ENCODE measurements around the gene HEMGN. TPM values are rescaled to one million over a fixed set of nuclear protein-coding genes. Genes with fewer than 3 reads are reported as not detected.

HEMGN gene
- total and polyA plus RNA-seq, 2 of the 4 experiments (the other 2 are of a cell fraction): not detected

GRCh38 chr9:97987487-97987886, 49.5 kb upstream of the HEMGN start:
- no peak overlapping the region for H3K14ac ChIP-seq (replicated peaks; ENCODE audit: low read depth, low read length)
- H3K23ac ChIP-seq (ENCODE audit: low read depth, low read length): no peak overlapping the region
- peaks cover 9% of the 10 kb centered on the region for H3K4me1 ChIP-seq (ENCODE audit: control insufficient read depth, insufficient read depth, low read length)
- no peak overlapping the region for H3K4ac ChIP-seq (ENCODE audit: low read depth, low read length)
- in situ Hi-C loops (cut with MboI; ENCODE audit: low sequenced_read_pairs) (no loop called here), intact Hi-C loops (cut with micrococcal nuclease) (no loop called here), dilution Hi-C loops (cut with HindIII; ENCODE audit: low sequenced_read_pairs, unreplicated experiment) (no loop called here)
- no peak overlapping the region for H2BK5ac ChIP-seq (ENCODE audit: low read depth, low read length, poor library complexity, severe bottlenecking)
- peaks cover 12% of the 10 kb centered on the region for H3K9me1 ChIP-seq (ENCODE audit: insufficient read depth, low read length)
- no TSS peak for BruUV-seq (replicated peaks)
- no peak for TF ChIP-seq MXI1 (IDR thresholded peaks at IDR 0.05; ENCODE audit: borderline replicate concordance, low read depth, low read length)
- no peak for TF ChIP-seq USF2 (IDR thresholded peaks at IDR 0.05; ENCODE audit: low read depth, low read length)
- TF ChIP-seq BHLHE40 (IDR thresholded peaks at IDR 0.05; ENCODE audit: low read depth, low read length): no peak
- TF ChIP-seq CHD1 (IDR thresholded peaks at IDR 0.05; ENCODE audit: low read depth, low read length): no peak
- TF ChIP-seq CTCF (conservative IDR thresholded peaks at IDR 0.05; ENCODE audit: low read depth, low read length): no peak
- TF ChIP-seq ELK1 (IDR thresholded peaks at IDR 0.05; ENCODE audit: borderline replicate concordance, low read depth, low read length): no peak
- no peak for TF ChIP-seq MAZ (IDR thresholded peaks at IDR 0.05; ENCODE audit: borderline replicate concordance, low read depth, low read length)
- no peak for TF ChIP-seq POLR2A (IDR thresholded peaks at IDR 0.05; ENCODE audit: low read depth, low read length)
- TF ChIP-seq RFX5 (IDR thresholded peaks at IDR 0.05; ENCODE audit: low read depth, low read length): no peak
- TF ChIP-seq CEBPB (IDR thresholded peaks at IDR 0.05; ENCODE audit: low read depth, low read length): no peak
- no peak overlapping the region for H3K9ac ChIP-seq (ENCODE audit: low read depth, low read length)
- 80% methylated on average over 1 of the region's 5 CpGs; no CpG with 5 or more reads in 1 of the 2 experiments for WGBS, 2 experiments (ENCODE audit: extremely low coverage in 2 of 2, insufficient read length in 1 of 2)
- ChIA-PET CTCF (interaction anchor here (0.6 to 0.7 kb wide), 4 partner anchors 8 to 272 kb away, joined by 3 to 4 read pairs (median 3); no protein-coding TSS in a partner anchor), POLR2A (ENCODE audit: unreplicated experiment) (no interaction called here)
- ATAC-seq (ENCODE audit: low read depth): no peak
- H3K27ac ChIP-seq (ENCODE audit: insufficient read depth, low read length): no peak overlapping the region
- no peaks in the 10 kb centered on the region for H3K27me3 ChIP-seq (ENCODE audit: control insufficient read depth, insufficient read depth, low read length)
- no peak overlapping the region for H3K4me3 ChIP-seq (ENCODE audit: insufficient read depth, low read depth, low read length)
- no peak for DNase-seq
- no peak overlapping the region for H2AFZ ChIP-seq (replicated peaks; ENCODE audit: low read length, poor library complexity)
- H2BK120ac ChIP-seq (ENCODE audit: low read depth, low read length): no peak overlapping the region
- H3K9me3 ChIP-seq (ENCODE audit: control insufficient read depth, insufficient read depth, low read length): no peaks in the 10 kb centered on the region
- H2BK20ac ChIP-seq (ENCODE audit: low read depth, low read length): no peak overlapping the region
- H2AK9ac ChIP-seq (replicated peaks; ENCODE audit: low read depth, low read length, poor library complexity): no peak overlapping the region
- H3K79me1 ChIP-seq (ENCODE audit: low read depth in 1 of 2, low read length in 2 of 2): peaks cover 0 to 46% of the 10 kb centered on the region in 2 experiments; a peak in 2 of 4 replicates
- H4K5ac ChIP-seq (ENCODE audit: low read depth, low read length): no peak overlapping the region
- H4K8ac ChIP-seq (ENCODE audit: low read depth in 2 of 2, low read length in 2 of 2): no peak overlapping the region
- no peak overlapping the region for H2AK5ac ChIP-seq (ENCODE audit: low read depth, low read length)
- H2BK15ac ChIP-seq (ENCODE audit: low read depth, low read length): no peak overlapping the region
- no peak overlapping the region for H3K4me2 ChIP-seq (ENCODE audit: low read depth, low read length)
- H3K36me3 ChIP-seq (ENCODE audit: control insufficient read depth, insufficient read depth, low read length): no peaks in the 10 kb centered on the region; the same call in 1 of the 2 replicates
- no peak overlapping the region for H4K91ac ChIP-seq (ENCODE audit: insufficient read depth, low read depth, low read length)
- no peak overlapping the region for H3K56ac ChIP-seq (ENCODE audit: extremely low read depth, insufficient read depth, low read length)
- peaks cover 69% of the 10 kb centered on the region for H4K20me1 ChIP-seq (ENCODE audit: insufficient read depth, low read length)
- no peak overlapping the region for H3K18ac ChIP-seq (ENCODE audit: low read depth, low read length)
